PFSK-1 (cell line): ENCODE results near the gene RNF223.

Source experiments
- POLR2AphosphoS5 ChIP-seq: IDR thresholded peaks from 2 replicates; pipeline ENCODE4 v1.6.1; 2012; ENCODE audit warnings: low read depth, mild to moderate bottlenecking, control low read depth, low read length, moderate library complexity
- REST ChIP-seq, 2 experiments: IDR thresholded peaks; 2 replicates each; pipeline versions ENCODE4 v1.6.1 to v1.8.0; 2011 to 2012; ENCODE audit warnings: low read depth in 2 of 2, low read length in 2 of 2, control low read depth in 1 of 2, inconsistent platforms in 1 of 2, mild to moderate bottlenecking in 1 of 2, moderate library complexity in 1 of 2; ENCODE audit not compliant: insufficient read depth in 1 of 2
- TAF1 ChIP-seq: IDR thresholded peaks from 2 replicates; pipeline ENCODE4 v1.6.1; 2012; ENCODE audit warnings: low read length, control low read depth, borderline replicate concordance; ENCODE audit not compliant: insufficient read depth

- TF ChIP-seq POLR2AphosphoS5 (no peak), TAF1 (no peak), REST (IDR thresholded peaks at IDR 0.05; ENCODE audit: insufficient read depth in 1 of 2, low read depth in 2 of 2, low read length in 2 of 2) (no peak)
Measured at GRCh38 chr1:1081311-1082238, 7.5 kb upstream of the RNF223 start.
